GM23338 (cell line): ENCODE results near the gene NR4A1. TPM values are rescaled to one million over a fixed set of nuclear protein-coding genes. Genes with fewer than 3 reads are reported as not detected.

ENCODE experiments used
- ATAC-seq: fragments of 200-7000 bp; cut with Tn5 transposase; 3 replicates; pipeline ENCODE4 v1.9.1; 2020
- DNase-seq: peaks from one replicate; pipeline ENCODE4 v3.0.0-alpha.2; 2015; ENCODE audit warnings: low spot score
- H2AFZ ChIP-seq: fragments of 200-600 bp; sonication (generic); 2 replicates; pipeline ENCODE4 v1.8.0; 2016; ENCODE audit warnings: antibody characterized with exemption, mild to moderate bottlenecking, moderate library complexity
- H3F3A ChIP-seq: fragments of 200-600 bp; sonication (generic); replicated peaks from 2 replicates; pipeline ENCODE4 v1.8.0; 2017; ENCODE audit warnings: antibody characterized with exemption, mixed run types, low read depth
- H3K27ac ChIP-seq: fragments of 200-600 bp; sonication (generic); 2 replicates; pipeline ENCODE4 v1.6.1; 2016; ENCODE audit warnings: low read depth
- H3K27me3 ChIP-seq: fragments of 200-600 bp; sonication (generic); 2 replicates; pipeline ENCODE4 v1.8.0; 2016; ENCODE audit warnings: mild to moderate bottlenecking, mixed run types, moderate library complexity; ENCODE audit not compliant: insufficient read depth
- H3K36me3 ChIP-seq: fragments of 200-600 bp; sonication (generic); 2 replicates; pipeline ENCODE4 v1.8.0; 2016; ENCODE audit warnings: mild to moderate bottlenecking; ENCODE audit not compliant: insufficient read depth
- H3K4me1 ChIP-seq: fragments of 200-600 bp; sonication (generic); 2 replicates; pipeline ENCODE4 v1.8.0; 2016; ENCODE audit warnings: mild to moderate bottlenecking, moderate library complexity; ENCODE audit not compliant: insufficient read depth
- H3K4me2 ChIP-seq: fragments of 200-600 bp; sonication (generic); 2 replicates; pipeline ENCODE4 v1.7.1; 2017; ENCODE audit warnings: mixed run types
- H3K4me3 ChIP-seq: fragments of 200-600 bp; sonication (generic); 2 replicates; pipeline ENCODE4 v1.6.1; 2016; ENCODE audit warnings: mixed run types
- H3K79me2 ChIP-seq: fragments of 200-600 bp; sonication (generic); replicated peaks from 2 replicates; pipeline ENCODE4 v1.8.0; 2017; ENCODE audit warnings: mild to moderate bottlenecking; ENCODE audit not compliant: insufficient read depth
- H3K9me2 ChIP-seq: fragments of 200-600 bp; sonication (generic); 2 replicates; pipeline ENCODE4 v1.8.0; 2017; ENCODE audit not compliant: insufficient read depth
- H4K20me1 ChIP-seq: fragments of 200-600 bp; sonication (generic); replicated peaks from 2 replicates; pipeline ENCODE4 v1.8.0; 2017; ENCODE audit warnings: mild to moderate bottlenecking; ENCODE audit not compliant: insufficient read depth
- H3K27ac Mint-ChIP-seq: 2 replicates; pipeline ENCODE4 v1.8.0; 2020; ENCODE audit warnings: inconsistent platforms, mild to moderate bottlenecking, moderate library complexity, mixed read lengths
- H3K27me3 Mint-ChIP-seq: 3 replicates; pipeline ENCODE4 v1.8.0; 2022; ENCODE audit warnings: low read depth, mild to moderate bottlenecking, moderate library complexity, mixed read lengths, inconsistent platforms; ENCODE audit not compliant: insufficient read depth, poor library complexity
- H3K36me3 Mint-ChIP-seq: 3 replicates; pipeline ENCODE4 v1.8.0; 2021; ENCODE audit warnings: low read depth, mild to moderate bottlenecking, inconsistent platforms, moderate library complexity, mixed read lengths
- H3K4me1 Mint-ChIP-seq: 3 replicates; pipeline ENCODE4 v1.8.0; 2020; ENCODE audit warnings: mild to moderate bottlenecking, inconsistent platforms, mixed read lengths
- H3K4me3 Mint-ChIP-seq: 3 replicates; pipeline ENCODE4 v1.8.0; 2021; ENCODE audit warnings: moderate library complexity, mild to moderate bottlenecking, inconsistent platforms, mixed read lengths
- H3K9me3 Mint-ChIP-seq: 3 replicates; pipeline ENCODE4 v1.8.0; 2020; ENCODE audit warnings: moderate library complexity, mild to moderate bottlenecking, inconsistent platforms, mixed read lengths
- CREB1 ChIP-seq: fragments of 250-450 bp; sonication (Bioruptor Pico); IDR thresholded peaks from 2 replicates; pipeline ENCODE4 v1.5.0; 2020; ENCODE audit warnings: low read depth, mild to moderate bottlenecking, moderate library complexity
- EZH2 ChIP-seq: fragments of 200-600 bp; sonication (generic); IDR thresholded peaks from one replicate; pipeline ENCODE4 v1.8.0; 2017; ENCODE audit warnings: antibody characterized with exemption, mild to moderate bottlenecking, low read depth; ENCODE audit not compliant: unreplicated experiment
- EZH2phosphoT487 ChIP-seq: fragments of 200-600 bp; sonication (generic); IDR thresholded peaks from one replicate; pipeline ENCODE4 v1.8.1; 2018; ENCODE audit warnings: antibody characterized with exemption; ENCODE audit not compliant: unreplicated experiment
- JUNB ChIP-seq: IDR thresholded peaks from one replicate; pipeline ENCODE4 v1.6.1; 2016; ENCODE audit warnings: antibody characterized with exemption; ENCODE audit not compliant: unreplicated experiment
- NANOG ChIP-seq: IDR thresholded peaks from 2 replicates; pipeline ENCODE4 v1.6.1; 2016; ENCODE audit warnings: antibody characterized with exemption, borderline replicate concordance
- POLR2AphosphoS5 ChIP-seq: IDR thresholded peaks from 2 replicates; pipeline ENCODE4 v1.6.1; 2016; ENCODE audit warnings: antibody characterized with exemption, low read depth
- REST ChIP-seq: IDR thresholded peaks from one replicate; pipeline ENCODE4 v1.6.1; 2018; ENCODE audit warnings: antibody characterized with exemption; ENCODE audit not compliant: unreplicated experiment
- ZNF114 ChIP-seq: fragments of 250-450 bp; sonication (Bioruptor Pico); IDR thresholded peaks from 2 replicates; pipeline ENCODE4 v1.5.0; 2020; ENCODE audit warnings: mild to moderate bottlenecking, moderate library complexity
- ZNF331 ChIP-seq: fragments of 250-450 bp; sonication (Bioruptor Pico); IDR thresholded peaks from 2 replicates; pipeline ENCODE4 v1.5.0; 2020; ENCODE audit warnings: low read depth, mild to moderate bottlenecking, moderate library complexity
- ZNF462 ChIP-seq: fragments of 250-450 bp; sonication (Bioruptor Pico); IDR thresholded peaks from 2 replicates; pipeline ENCODE4 v1.5.0; 2020; ENCODE audit warnings: mild to moderate bottlenecking, moderate library complexity
- polyA plus RNA-seq: library from polyadenylated mRNA; unstranded; fragments of >200 nt; fragmentation: Nextera tagmentation; extraction: Ambion mirVana; gene quantifications from 2 replicates; pipeline ENCODE4 v1.2.1, GENCODE V29; 2016
- total RNA-seq: library from RNA; depleted of rRNA; stranded (reverse); fragments of >200 nt; shearing (Covaris generic); gene quantifications from 2 replicates; pipeline ENCODE4 v1.2.3, GENCODE V29; 2014
- TF ChIP-seq, protein P1 (sequence below), 2 experiments: fragments of 200-600 bp in 1 of 2; sonication (generic) in 1 of 2; conservative IDR thresholded peaks; 2 replicates each; pipeline versions ENCODE4 v1.5.1 to v1.6.1; 2016 to 2017; ENCODE audit warnings: antibody characterized with exemption in 2 of 2, low read depth in 2 of 2, mild to moderate bottlenecking in 2 of 2, moderate library complexity in 1 of 2
- TF ChIP-seq, protein P2 (sequence below): IDR thresholded peaks from 2 replicates; pipeline ENCODE4 v1.6.1; 2016; ENCODE audit warnings: antibody characterized with exemption

The NR4A1 gene
- total and polyA plus RNA-seq, 2 experiments from 2014 or later: 7.5 to 19.1 TPM

DNA sequence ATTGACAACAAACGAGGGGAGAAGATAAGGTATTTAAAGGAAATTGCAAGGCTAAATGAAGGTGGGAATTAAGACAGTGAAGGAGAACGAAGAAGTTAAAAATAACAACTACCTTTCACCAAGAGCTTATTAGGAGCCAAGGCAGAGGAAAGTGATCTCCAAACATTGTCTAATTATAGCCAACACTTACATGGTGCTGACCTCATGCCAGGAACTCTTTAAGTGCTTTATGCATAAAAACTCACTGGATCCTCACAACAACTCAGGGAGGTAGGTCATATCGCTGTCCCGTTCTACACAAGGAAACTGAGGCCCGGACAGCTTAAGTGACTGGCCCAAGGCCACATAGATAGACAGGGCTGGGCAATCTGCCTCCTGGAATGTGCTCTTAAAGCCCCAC, 25.0 kb upstream of the NR4A1 start:
- Mint-ChIP-seq H3K4me1 (peaks cover 18% of the 10 kb centered on the region), H3K9me3 (no peaks in the 10 kb centered on the region), H3K27ac (no peak overlapping the region), H3K4me3 (peak overlapping the region; percentile 67; the same call in 1 of the 3 replicates), H3K36me3 (no peaks in the 10 kb centered on the region), H3K27me3 (peaks cover 38% of the 10 kb centered on the region)
- peak overlapping the region; percentile 74 for H3K4me2 ChIP-seq
- no peaks in the 10 kb centered on the region for H4K20me1 ChIP-seq
- H3K4me1 ChIP-seq: peaks cover 22% of the 10 kb centered on the region
- DNase-seq: no peak
- peak overlapping the region; percentile 48; the same call in 1 of the 2 replicates for H3K4me3 ChIP-seq
- no peak for ATAC-seq
- no peak overlapping the region for H3K27ac ChIP-seq
- H2AFZ ChIP-seq: peak overlapping the region; percentile 44; the same call in 1 of the 2 replicates
- peaks cover 35% of the 10 kb centered on the region for H3K27me3 ChIP-seq
- TF ChIP-seq JUNB (no peak), CREB1 (CRISPR knock-in tag) (no peak), REST (no peak), EZH2 (no peak), ZNF331 (no peak), EZH2phosphoT487 (no peak), ZNF114 (CRISPR knock-in tag) (no peak), NANOG (no peak), POLR2AphosphoS5 (no peak), ZNF462 (CRISPR knock-in tag) (no peak)
- TF ChIP-seq, protein P1, sequence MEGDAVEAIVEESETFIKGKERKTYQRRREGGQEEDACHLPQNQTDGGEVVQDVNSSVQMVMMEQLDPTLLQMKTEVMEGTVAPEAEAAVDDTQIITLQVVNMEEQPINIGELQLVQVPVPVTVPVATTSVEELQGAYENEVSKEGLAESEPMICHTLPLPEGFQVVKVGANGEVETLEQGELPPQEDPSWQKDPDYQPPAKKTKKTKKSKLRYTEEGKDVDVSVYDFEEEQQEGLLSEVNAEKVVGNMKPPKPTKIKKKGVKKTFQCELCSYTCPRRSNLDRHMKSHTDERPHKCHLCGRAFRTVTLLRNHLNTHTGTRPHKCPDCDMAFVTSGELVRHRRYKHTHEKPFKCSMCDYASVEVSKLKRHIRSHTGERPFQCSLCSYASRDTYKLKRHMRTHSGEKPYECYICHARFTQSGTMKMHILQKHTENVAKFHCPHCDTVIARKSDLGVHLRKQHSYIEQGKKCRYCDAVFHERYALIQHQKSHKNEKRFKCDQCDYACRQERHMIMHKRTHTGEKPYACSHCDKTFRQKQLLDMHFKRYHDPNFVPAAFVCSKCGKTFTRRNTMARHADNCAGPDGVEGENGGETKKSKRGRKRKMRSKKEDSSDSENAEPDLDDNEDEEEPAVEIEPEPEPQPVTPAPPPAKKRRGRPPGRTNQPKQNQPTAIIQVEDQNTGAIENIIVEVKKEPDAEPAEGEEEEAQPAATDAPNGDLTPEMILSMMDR (conservative IDR thresholded peaks at IDR 0.05; ENCODE audit: low read depth in 2 of 2): no peak
- TF ChIP-seq, protein P2, sequence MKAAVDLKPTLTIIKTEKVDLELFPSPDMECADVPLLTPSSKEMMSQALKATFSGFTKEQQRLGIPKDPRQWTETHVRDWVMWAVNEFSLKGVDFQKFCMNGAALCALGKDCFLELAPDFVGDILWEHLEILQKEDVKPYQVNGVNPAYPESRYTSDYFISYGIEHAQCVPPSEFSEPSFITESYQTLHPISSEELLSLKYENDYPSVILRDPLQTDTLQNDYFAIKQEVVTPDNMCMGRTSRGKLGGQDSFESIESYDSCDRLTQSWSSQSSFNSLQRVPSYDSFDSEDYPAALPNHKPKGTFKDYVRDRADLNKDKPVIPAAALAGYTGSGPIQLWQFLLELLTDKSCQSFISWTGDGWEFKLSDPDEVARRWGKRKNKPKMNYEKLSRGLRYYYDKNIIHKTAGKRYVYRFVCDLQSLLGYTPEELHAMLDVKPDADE: no peak
- H3K79me2 ChIP-seq: no peaks in the 10 kb centered on the region
- H3K9me2 ChIP-seq: no peaks in the 10 kb centered on the region
- H3F3A ChIP-seq: peaks cover 6% of the 10 kb centered on the region; the same call in 1 of the 2 replicates
- no peaks in the 10 kb centered on the region for H3K36me3 ChIP-seq
